Tibial nerve (tissue), 4 donors: Measurements from ENCODE around the gene PSME3IP1. TPM values are rescaled to one million over a fixed set of nuclear protein-coding genes. Genes with fewer than 3 reads are reported as not detected.
A peak's percentile ranks its signal among the peaks of the same experiment; 100 is the strongest.

Experiments
- DNase-seq, 2 donors: peaks; one replicate each; pipeline ENCODE4 v3.0.0-alpha.2; 2019; ENCODE audit warnings: low spot score in 2 of 2
- H3K27ac ChIP-seq, 4 donors: fragments of 200-600 bp; sonication (generic) in 3 of 4; one replicate each; pipeline ENCODE4 v1.5.1; 2017 to 2019; ENCODE audit warnings: mild to moderate bottlenecking in 1 of 4
- H3K27me3 ChIP-seq, 2 donors: fragments of 200-600 bp; sonication (generic) in 1 of 2; one replicate each; pipeline versions ENCODE4 v1.5.1 to v1.6.0; 2017 to 2019
- H3K36me3 ChIP-seq, 3 donors: fragments of 200-600 bp; sonication (generic); one replicate each; pipeline ENCODE4 v1.5.1; 2018 to 2019
- H3K4me1 ChIP-seq, 4 donors: fragments of 200-600 bp; sonication (generic) in 3 of 4; one replicate each; pipeline ENCODE4 v1.5.1; 2017 to 2019
- H3K4me3 ChIP-seq, 4 donors: fragments of 200-600 bp; sonication (generic) in 3 of 4; one replicate each; pipeline ENCODE4 v1.5.1; 2017 to 2019; ENCODE audit warnings: mild to moderate bottlenecking in 1 of 4, moderate library complexity in 1 of 4
- H3K9me3 ChIP-seq, 4 donors: fragments of 200-600 bp; sonication (generic) in 3 of 4; one replicate each; pipeline ENCODE4 v1.5.1; 2017 to 2019
- EP300 ChIP-seq, 2 donors: sonication (generic); formaldehyde crosslinking; IDR thresholded peaks; one replicate each; pipeline ENCODE4 v1.6.1; 2017; ENCODE audit warnings: antibody characterized with exemption in 2 of 2, mild to moderate bottlenecking in 1 of 2
- POLR2A ChIP-seq, 2 donors: fragments of 450-650 bp; IDR thresholded peaks; one replicate each; pipeline ENCODE4 v1.6.1; 2017; ENCODE audit warnings: antibody characterized with exemption in 2 of 2, mild to moderate bottlenecking in 2 of 2, moderate library complexity in 2 of 2
- WGBS, 2 donors: methylation state at CpG; one replicate each; pipeline ENCODE4 v1.1.5; 2018; 5-methylcytosine and 5-hydroxymethylcytosine counted together
- total RNA-seq, 4 donors: library from RNA; depleted of rRNA; stranded (reverse); fragments of >200 nt; gene quantifications; one replicate each; pipeline ENCODE4 v1.1.0, GENCODE V29; 2016
- TF ChIP-seq, protein P1 (sequence below), 5 experiments: fragments of 200-600 bp in 3 of 5; fragments of 450-650 bp in 2 of 5; sonication (generic) in 3 of 5; IDR thresholded peaks; one replicate each; pipeline ENCODE4 v1.5.1; 2016 to 2019; ENCODE audit warnings: antibody characterized with exemption in 5 of 5, mild to moderate bottlenecking in 3 of 5, moderate library complexity in 2 of 5

PSME3IP1 gene
- total RNA-seq, 4 donors from 2014 or later = 58.4 to 100 (median 69.7) TPM

DNA sequence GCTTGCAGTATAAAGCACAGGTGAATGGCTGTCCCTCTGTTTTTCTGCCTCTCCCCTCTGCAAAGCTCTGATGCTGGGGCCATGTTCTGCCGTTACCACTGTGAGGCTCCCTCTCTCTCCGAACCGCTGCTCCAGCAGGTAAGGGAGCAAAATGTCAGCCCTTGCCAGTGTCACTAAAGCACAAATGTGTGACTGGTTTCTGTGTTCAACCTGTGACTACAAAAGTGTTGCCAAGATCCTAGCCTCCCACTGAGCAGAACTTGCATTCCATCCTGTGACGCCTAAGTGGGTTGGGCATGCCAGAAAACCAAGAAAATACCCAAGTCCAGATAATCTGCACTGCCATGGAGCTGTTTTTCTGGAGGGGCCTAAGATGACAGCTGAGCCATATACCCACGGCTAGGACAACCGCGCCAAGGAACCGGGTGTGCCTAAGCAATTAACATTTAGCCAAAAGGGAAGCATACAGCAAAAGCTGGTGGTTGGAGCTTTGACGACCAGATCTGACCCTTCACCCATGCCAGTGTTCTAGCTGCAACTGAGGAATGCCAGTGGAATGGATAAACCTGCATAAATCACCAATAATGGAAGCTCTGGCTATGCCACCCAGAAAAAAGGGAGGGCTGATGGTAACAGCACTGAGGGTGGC is 35.0 kb downstream of the PSME3IP1 start:
- TF ChIP-seq, protein P1, sequence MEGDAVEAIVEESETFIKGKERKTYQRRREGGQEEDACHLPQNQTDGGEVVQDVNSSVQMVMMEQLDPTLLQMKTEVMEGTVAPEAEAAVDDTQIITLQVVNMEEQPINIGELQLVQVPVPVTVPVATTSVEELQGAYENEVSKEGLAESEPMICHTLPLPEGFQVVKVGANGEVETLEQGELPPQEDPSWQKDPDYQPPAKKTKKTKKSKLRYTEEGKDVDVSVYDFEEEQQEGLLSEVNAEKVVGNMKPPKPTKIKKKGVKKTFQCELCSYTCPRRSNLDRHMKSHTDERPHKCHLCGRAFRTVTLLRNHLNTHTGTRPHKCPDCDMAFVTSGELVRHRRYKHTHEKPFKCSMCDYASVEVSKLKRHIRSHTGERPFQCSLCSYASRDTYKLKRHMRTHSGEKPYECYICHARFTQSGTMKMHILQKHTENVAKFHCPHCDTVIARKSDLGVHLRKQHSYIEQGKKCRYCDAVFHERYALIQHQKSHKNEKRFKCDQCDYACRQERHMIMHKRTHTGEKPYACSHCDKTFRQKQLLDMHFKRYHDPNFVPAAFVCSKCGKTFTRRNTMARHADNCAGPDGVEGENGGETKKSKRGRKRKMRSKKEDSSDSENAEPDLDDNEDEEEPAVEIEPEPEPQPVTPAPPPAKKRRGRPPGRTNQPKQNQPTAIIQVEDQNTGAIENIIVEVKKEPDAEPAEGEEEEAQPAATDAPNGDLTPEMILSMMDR (IDR thresholded peaks at IDR 0.05) = no peak
- TF ChIP-seq POLR2A (IDR thresholded peaks at IDR 0.05) (no peak), EP300 (IDR thresholded peaks at IDR 0.05) (no peak)
- peaks cover 0 to 54% (median 19%) of the 10 kb centered on the region in 3 donors for H3K36me3 ChIP-seq
- no peak overlapping the region for H3K4me3 ChIP-seq
- peaks cover 0 to 36% (median 3%) of the 10 kb centered on the region in 4 donors for H3K4me1 ChIP-seq
- 77 to 86% methylated on average over 9 of the region's 9 CpGs for WGBS, 2 donors
- DNase-seq = no peak
- no peaks in the 10 kb centered on the region for H3K9me3 ChIP-seq
- H3K27me3 ChIP-seq = no peaks in the 10 kb centered on the region
- peak overlapping the region in 1 of 4 donors; percentile 6 for H3K27ac ChIP-seq

DNA sequence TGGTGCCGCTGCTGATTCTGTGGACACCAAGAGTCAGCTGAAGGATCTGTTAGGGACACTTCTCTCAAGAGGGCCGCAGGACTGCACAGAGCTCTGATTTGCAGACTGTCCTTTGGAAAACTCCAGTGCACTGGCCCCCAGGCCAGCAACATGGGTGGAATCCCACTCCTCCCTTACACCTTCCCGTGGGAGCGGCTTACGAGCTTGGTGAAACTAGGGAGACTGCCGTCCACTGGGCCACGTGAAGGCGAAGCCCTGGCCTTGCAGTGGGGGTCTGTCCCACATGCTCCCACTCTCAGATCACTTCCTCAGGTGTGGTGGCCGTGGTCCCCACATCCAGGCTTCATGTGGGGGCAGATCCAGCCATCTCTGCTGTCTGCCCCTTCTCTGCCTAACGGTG is 36.4 kb downstream of the PSME3IP1 start:
- no peak overlapping the region for H3K4me3 ChIP-seq
- H3K36me3 ChIP-seq = peaks cover 0 to 42% (median 11%) of the 10 kb centered on the region in 3 donors
- no peaks in the 10 kb centered on the region for H3K27me3 ChIP-seq
- H3K9me3 ChIP-seq = no peaks in the 10 kb centered on the region
- H3K27ac ChIP-seq = peak overlapping the region in 1 of 4 donors; percentile 45
- DNase-seq = no peak
- H3K4me1 ChIP-seq = peaks cover 0 to 49% (median 6%) of the 10 kb centered on the region in 4 donors
- 91 to 93% methylated on average over 10 of the region's 10 CpGs for WGBS, 2 donors
- TF ChIP-seq, protein P1 (IDR thresholded peaks at IDR 0.05) = no peak
- no peak for TF ChIP-seq EP300 (IDR thresholded peaks at IDR 0.05)
- TF ChIP-seq POLR2A (IDR thresholded peaks at IDR 0.05) = no peak

DNA sequence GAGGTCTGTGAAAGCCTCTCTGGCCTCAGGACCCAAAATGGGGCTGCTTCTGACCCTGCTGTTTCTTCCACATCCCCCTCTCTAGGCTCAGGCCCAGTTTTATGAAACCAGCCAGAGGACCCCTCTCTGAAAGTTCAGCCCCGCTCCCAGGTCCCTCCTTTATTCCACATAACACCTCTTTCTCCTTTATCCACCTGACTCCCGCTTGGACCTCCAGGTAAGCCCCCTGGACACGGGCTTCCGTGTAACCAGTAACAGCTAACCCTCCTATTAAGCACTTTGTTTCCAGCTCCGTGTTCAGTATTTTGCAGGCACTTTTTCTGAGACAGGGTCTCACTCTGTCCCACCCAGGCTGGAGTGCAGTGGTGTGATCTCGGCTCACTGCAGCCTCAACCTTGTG is 37.4 kb downstream of the PSME3IP1 start:
- Histone ChIP-seq H3K27ac (peak overlapping the region in 2 of 4 donors; percentile 58 to 65), H3K4me1 (peaks cover 0 to 58% (median 14%) of the 10 kb centered on the region in 4 donors), H3K4me3 (no peak overlapping the region), H3K27me3 (no peaks in the 10 kb centered on the region), H3K9me3 (no peaks in the 10 kb centered on the region), H3K36me3 (peaks cover 0 to 33% (median 6%) of the 10 kb centered on the region in 3 donors)
- WGBS, 2 donors = 90 to 91% methylated on average over 6 of the region's 6 CpGs
- TF ChIP-seq POLR2A (IDR thresholded peaks at IDR 0.05) = no peak
- TF ChIP-seq, protein P1 (IDR thresholded peaks at IDR 0.05) = no peak
- no peak for TF ChIP-seq EP300 (IDR thresholded peaks at IDR 0.05)
- no peak for DNase-seq

DNA sequence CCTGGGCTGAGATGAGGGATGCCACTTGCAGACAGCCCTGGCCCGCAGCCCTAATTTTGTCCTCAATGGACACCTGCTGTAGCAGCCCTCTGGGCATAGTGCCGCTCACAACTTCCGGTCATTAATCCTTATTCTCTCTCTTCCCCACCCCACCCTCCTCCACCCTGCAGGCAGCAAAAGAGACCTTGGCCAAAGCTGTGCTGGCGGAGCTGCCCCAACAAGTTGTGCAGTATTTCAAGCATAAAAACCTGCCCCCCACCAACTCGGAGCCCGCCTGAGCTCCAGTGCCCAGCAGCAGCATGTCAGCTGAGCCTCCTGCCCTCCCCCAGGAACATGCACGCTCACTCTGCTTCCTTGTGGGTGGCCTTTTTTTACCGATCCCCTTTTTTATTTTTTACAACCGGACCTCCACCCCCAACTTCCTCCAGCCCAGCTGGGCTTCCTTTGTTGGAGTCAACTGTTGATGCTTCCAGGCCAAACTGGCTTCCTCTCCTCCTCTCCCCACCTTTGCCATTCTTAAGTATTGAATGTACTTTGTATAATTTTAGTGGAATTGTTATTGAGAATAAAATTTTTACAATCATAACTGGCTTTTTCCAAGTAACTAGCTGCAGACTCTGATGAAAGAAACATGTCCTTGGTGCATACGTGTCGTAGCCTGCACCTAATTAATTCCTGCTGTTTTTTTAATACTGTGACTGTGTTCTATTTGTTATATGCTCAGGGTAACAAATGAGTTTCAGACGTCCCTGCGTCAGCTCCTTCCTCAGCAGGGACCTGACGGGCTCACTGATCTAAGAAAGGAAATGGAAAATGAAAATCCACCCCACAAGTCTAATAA is 38.2 kb downstream of the PSME3IP1 start:
- WGBS, 2 donors = 23 to 31% methylated on average over 14 of the region's 14 CpGs
- TF ChIP-seq EP300 (IDR thresholded peaks at IDR 0.05) = no peak
- no peak for TF ChIP-seq POLR2A (IDR thresholded peaks at IDR 0.05)
- TF ChIP-seq, protein P1 (IDR thresholded peaks at IDR 0.05) = no peak
- Histone ChIP-seq H3K27me3 (no peaks in the 10 kb centered on the region), H3K27ac (peak overlapping the region in 2 of 4 donors; percentile 58 to 65), H3K4me3 (no peak overlapping the region), H3K4me1 (peaks cover 0 to 67% (median 21%) of the 10 kb centered on the region in 4 donors), H3K36me3 (peaks cover 0 to 25% (median 0%) of the 10 kb centered on the region in 3 donors), H3K9me3 (no peaks in the 10 kb centered on the region)
- no peak for DNase-seq

DNA sequence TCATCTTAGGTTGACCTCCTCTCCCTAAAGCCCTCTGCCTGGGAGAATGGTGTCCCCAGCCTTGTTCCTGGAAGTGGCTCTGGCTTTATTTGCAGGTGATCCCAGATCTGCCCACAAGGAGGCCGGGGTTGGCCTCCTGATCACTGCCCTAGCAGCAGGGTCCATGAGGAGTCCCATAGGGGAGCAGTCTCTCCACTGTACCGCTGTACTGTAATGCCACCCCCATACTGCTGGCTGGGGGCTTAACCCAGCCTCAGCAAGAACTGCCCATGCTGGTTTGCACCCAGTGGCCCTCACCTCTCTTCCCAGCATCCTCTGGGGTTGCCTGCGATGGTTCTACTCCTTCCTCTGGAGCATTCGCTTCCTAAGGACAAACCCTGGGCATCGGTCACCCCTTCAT is 39.1 kb downstream of the PSME3IP1 start:
- no peak for DNase-seq
- H3K9me3 ChIP-seq = no peaks in the 10 kb centered on the region
- H3K27me3 ChIP-seq = no peaks in the 10 kb centered on the region
- 84 to 87% methylated on average over 5 of the region's 5 CpGs for WGBS, 2 donors
- peak overlapping the region in 2 of 4 donors; percentile 58 to 65 for H3K27ac ChIP-seq
- no peak for TF ChIP-seq POLR2A (IDR thresholded peaks at IDR 0.05)
- TF ChIP-seq, protein P1 (IDR thresholded peaks at IDR 0.05) = peak in 1 of 5 experiments; percentile 11
- peaks cover 0 to 75% (median 28%) of the 10 kb centered on the region in 4 donors for H3K4me1 ChIP-seq
- peaks cover 0 to 18% (median 0%) of the 10 kb centered on the region in 3 donors for H3K36me3 ChIP-seq
- H3K4me3 ChIP-seq = no peak overlapping the region
